NB4 (cell line): Measurements from ENCODE around the gene EPAS1.

Experiments used
- MYC ChIP-seq: IDR thresholded peaks from 2 replicates; pipeline ENCODE4 v1.6.1; 2011; ENCODE audit warnings: low read depth, low read length
- TF ChIP-seq, protein P1 (sequence below): IDR thresholded peaks from one replicate; pipeline ENCODE4 v1.5.1; 2012; ENCODE audit warnings: low read depth, low read length

DNA sequence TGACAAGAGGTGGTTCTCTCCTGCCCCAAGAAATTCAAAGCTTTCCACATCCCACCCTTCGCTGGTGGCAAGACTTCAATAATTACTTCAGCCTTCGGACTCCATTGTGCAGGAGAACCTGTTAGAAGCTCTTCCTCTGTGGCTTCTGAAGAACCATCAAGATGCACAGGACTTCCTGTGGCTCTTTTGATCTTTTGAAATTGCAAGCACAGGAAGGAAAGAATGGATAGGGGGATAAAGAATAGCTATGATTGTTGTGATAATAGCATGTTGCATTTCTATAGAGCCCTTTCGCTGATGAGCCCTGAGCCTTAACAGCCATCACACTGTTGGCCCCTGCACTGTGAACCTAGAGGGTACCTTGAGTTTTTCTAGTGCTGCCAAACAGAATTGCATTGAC, 7.4 kb downstream of the EPAS1 start:
- TF ChIP-seq, protein P1, sequence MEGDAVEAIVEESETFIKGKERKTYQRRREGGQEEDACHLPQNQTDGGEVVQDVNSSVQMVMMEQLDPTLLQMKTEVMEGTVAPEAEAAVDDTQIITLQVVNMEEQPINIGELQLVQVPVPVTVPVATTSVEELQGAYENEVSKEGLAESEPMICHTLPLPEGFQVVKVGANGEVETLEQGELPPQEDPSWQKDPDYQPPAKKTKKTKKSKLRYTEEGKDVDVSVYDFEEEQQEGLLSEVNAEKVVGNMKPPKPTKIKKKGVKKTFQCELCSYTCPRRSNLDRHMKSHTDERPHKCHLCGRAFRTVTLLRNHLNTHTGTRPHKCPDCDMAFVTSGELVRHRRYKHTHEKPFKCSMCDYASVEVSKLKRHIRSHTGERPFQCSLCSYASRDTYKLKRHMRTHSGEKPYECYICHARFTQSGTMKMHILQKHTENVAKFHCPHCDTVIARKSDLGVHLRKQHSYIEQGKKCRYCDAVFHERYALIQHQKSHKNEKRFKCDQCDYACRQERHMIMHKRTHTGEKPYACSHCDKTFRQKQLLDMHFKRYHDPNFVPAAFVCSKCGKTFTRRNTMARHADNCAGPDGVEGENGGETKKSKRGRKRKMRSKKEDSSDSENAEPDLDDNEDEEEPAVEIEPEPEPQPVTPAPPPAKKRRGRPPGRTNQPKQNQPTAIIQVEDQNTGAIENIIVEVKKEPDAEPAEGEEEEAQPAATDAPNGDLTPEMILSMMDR, result no peak
- TF ChIP-seq MYC, result no peak
